Fibroblast of lung (primary cell): ENCODE results near the gene SLC26A8. TPM values are rescaled to one million over a fixed set of nuclear protein-coding genes. Genes with fewer than 3 reads are reported as not detected.

Experiments used
- DNase-seq, 2 donors: peaks; one replicate each; pipeline versions ENCODE4 v3.0.0 to v3.0.0-alpha.2; 2010; ENCODE audit warnings: low read depth in 2 of 2
- H2AFZ ChIP-seq: 2 replicates; pipeline ENCODE4 v1.5.1; 2012; ENCODE audit warnings: low read length, control low read depth, inconsistent platforms
- H3K27ac ChIP-seq: 2 replicates; pipeline ENCODE4 v1.5.1; 2011; ENCODE audit warnings: low read length, control low read depth; ENCODE audit not compliant: insufficient read depth
- H3K27me3 ChIP-seq: 2 replicates; pipeline ENCODE4 v1.5.1; 2011; ENCODE audit warnings: mild to moderate bottlenecking, low read length; ENCODE audit not compliant: control insufficient read depth, insufficient read depth
- H3K36me3 ChIP-seq: 2 replicates; pipeline ENCODE4 v1.5.1; 2011; ENCODE audit warnings: low read length; ENCODE audit not compliant: control insufficient read depth, insufficient read depth
- H3K4me1 ChIP-seq: 2 replicates; pipeline ENCODE4 v1.5.1; 2011; ENCODE audit warnings: low read length; ENCODE audit not compliant: control insufficient read depth, insufficient read depth; ENCODE audit errors: extremely low read depth
- H3K4me2 ChIP-seq: 2 replicates; pipeline ENCODE4 v1.5.1; 2011; ENCODE audit warnings: low read length, control low read depth; ENCODE audit not compliant: insufficient read depth; ENCODE audit errors: extremely low read depth
- H3K4me3 ChIP-seq, 4 experiments: fragments of 200-600 bp in 1 of 4; sonication (generic) in 1 of 4; replicated peaks in 1 of 4; 2 replicates each; pipeline ENCODE4 v1.5.1; 2011 to 2016; ENCODE audit warnings: low read length in 4 of 4, low read depth in 3 of 4, mild to moderate bottlenecking in 3 of 4, control low read depth in 2 of 4, inconsistent platforms in 1 of 4, mixed read lengths in 1 of 4; ENCODE audit not compliant: insufficient read depth in 1 of 4; ENCODE audit errors: control extremely low read depth in 1 of 4
- H3K79me2 ChIP-seq: 2 replicates; pipeline ENCODE4 v1.5.1; 2012; ENCODE audit warnings: mild to moderate bottlenecking, low read length, inconsistent platforms; ENCODE audit not compliant: control insufficient read depth, insufficient read depth
- H3K9ac ChIP-seq: 2 replicates; pipeline ENCODE4 v1.5.1; 2011; ENCODE audit warnings: mild to moderate bottlenecking, low read length, control low read depth; ENCODE audit not compliant: insufficient read depth
- H3K9me3 ChIP-seq: 2 replicates; pipeline ENCODE4 v1.5.1; 2012; ENCODE audit warnings: low read depth, low read length; ENCODE audit not compliant: control insufficient read depth, insufficient read depth
- H4K20me1 ChIP-seq: 2 replicates; pipeline ENCODE4 v1.5.1; 2011; ENCODE audit warnings: low read length; ENCODE audit not compliant: control insufficient read depth, insufficient read depth; ENCODE audit errors: extremely low read depth
- EZH2 ChIP-seq: IDR thresholded peaks from 2 replicates; pipeline ENCODE4 v1.5.1; 2012; ENCODE audit warnings: low read length, control low read depth, mild to moderate bottlenecking; ENCODE audit errors: missing control alignments
- polyA plus RNA-seq, 2 donors: library from polyadenylated mRNA; depleted of rRNA in 1 of 2; stranded (reverse) in 1 of 2; unstranded in 1 of 2; fragments of >200 nt; gene quantifications; 2 replicates each; pipeline ENCODE4 v1.2.1, GENCODE V29; 2011 to 2012; ENCODE audit warnings: missing spikeins in 1 of 2
- total RNA-seq: library from RNA; depleted of rRNA; stranded (reverse); fragments of >200 nt; gene quantifications from 2 replicates; pipeline ENCODE4 v1.2.1, GENCODE V29; 2014
- TF ChIP-seq, protein P1 (sequence below), 2 donors: IDR thresholded peaks in 1 of 2; conservative IDR thresholded peaks in 1 of 2; 1 replicate in 1 of 2; 2 replicates in 1 of 2; pipeline ENCODE4 v1.5.1; 2011 to 2012; ENCODE audit warnings: low read length in 2 of 2, control low read depth in 1 of 2, inconsistent platforms in 1 of 2, low read depth in 1 of 2, mild to moderate bottlenecking in 1 of 2

SLC26A8 gene
- total and polyA plus RNA-seq, 2 donors (not counting 1 experiment from before 2014, with no cell fraction given): not detected

DNA sequence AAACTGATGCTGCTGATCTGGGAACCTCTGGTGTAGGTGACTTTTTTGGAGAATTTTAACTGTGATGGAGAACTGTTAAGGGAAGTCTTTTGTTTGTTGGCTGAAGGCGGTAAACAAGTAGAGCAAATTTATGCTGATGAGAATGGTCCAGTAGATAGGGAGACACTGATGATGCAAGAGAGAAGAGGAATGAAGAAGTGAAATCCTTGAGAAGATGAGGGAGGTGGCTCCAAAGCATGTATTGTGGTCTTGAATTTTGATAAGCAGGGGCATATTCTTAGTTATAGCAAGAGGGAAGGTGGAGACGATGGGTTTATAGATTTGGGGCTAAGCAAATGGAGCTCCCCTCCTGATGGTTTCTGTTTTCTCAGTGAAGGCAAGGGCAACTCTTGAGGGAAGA is 25.1 kb upstream of the SLC26A8 start:
- Histone ChIP-seq H4K20me1 (peaks cover 3% of the 10 kb centered on the region), H3K9me3 (no peaks in the 10 kb centered on the region), H3K4me1 (peaks cover 4% of the 10 kb centered on the region), H3K27me3 (no peaks in the 10 kb centered on the region), H2AFZ (no peak overlapping the region), H3K4me3 (no peak overlapping the region), H3K27ac (no peak overlapping the region), H3K79me2 (peaks cover 64% of the 10 kb centered on the region), H3K36me3 (no peaks in the 10 kb centered on the region), H3K4me2 (no peak overlapping the region), H3K9ac (no peak overlapping the region)
- TF ChIP-seq, protein P1, sequence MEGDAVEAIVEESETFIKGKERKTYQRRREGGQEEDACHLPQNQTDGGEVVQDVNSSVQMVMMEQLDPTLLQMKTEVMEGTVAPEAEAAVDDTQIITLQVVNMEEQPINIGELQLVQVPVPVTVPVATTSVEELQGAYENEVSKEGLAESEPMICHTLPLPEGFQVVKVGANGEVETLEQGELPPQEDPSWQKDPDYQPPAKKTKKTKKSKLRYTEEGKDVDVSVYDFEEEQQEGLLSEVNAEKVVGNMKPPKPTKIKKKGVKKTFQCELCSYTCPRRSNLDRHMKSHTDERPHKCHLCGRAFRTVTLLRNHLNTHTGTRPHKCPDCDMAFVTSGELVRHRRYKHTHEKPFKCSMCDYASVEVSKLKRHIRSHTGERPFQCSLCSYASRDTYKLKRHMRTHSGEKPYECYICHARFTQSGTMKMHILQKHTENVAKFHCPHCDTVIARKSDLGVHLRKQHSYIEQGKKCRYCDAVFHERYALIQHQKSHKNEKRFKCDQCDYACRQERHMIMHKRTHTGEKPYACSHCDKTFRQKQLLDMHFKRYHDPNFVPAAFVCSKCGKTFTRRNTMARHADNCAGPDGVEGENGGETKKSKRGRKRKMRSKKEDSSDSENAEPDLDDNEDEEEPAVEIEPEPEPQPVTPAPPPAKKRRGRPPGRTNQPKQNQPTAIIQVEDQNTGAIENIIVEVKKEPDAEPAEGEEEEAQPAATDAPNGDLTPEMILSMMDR (conservative IDR thresholded peaks at IDR 0.05 in 1 of 2, IDR thresholded peaks at IDR 0.05 in 1 of 2; ENCODE audit: low read depth in 1 of 2, low read length in 2 of 2): no peak
- no peak for TF ChIP-seq EZH2
- no peak for DNase-seq

DNA sequence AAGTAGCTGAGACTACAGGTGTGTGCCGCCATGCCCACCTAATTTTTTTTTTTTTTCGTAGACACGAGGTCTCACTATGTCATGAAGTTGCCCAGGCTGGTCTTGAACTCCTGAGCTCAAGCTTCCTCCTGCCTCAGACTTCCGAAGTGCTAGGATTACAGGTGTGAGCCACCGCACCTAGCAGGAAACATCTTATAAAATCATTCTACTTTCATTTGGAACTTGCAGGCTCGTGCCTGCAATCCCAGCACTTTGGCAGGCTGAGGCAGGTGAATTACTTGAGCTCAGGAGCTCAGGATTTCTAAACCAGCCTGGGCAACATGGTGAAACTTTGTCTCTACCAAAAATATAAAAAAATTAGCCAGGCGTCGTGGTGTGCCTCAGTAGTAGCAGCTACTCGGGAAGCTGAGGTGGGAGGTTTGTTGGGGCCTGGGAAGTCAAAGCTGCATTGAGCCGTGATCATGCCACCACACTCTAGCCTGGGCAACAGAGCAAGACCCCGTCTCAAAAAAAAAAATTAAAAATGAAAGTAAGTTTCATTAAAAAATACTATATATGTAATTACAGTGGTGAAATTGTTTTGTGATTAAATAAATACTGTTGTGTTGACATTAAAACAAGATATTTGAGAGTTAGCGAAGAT is 18.3 kb upstream of the SLC26A8 start:
- Histone ChIP-seq H3K4me1 (peaks cover 2% of the 10 kb centered on the region), H3K27ac (no peak overlapping the region), H3K9me3 (no peaks in the 10 kb centered on the region), H3K4me3 (no peak overlapping the region), H3K4me2 (no peak overlapping the region), H3K9ac (no peak overlapping the region), H3K27me3 (no peaks in the 10 kb centered on the region), H2AFZ (no peak overlapping the region), H3K36me3 (no peaks in the 10 kb centered on the region), H3K79me2 (peaks cover 84% of the 10 kb centered on the region), H4K20me1 (peaks cover 2% of the 10 kb centered on the region)
- TF ChIP-seq EZH2: no peak
- TF ChIP-seq, protein P1 (conservative IDR thresholded peaks at IDR 0.05 in 1 of 2, IDR thresholded peaks at IDR 0.05 in 1 of 2; ENCODE audit: low read depth in 1 of 2, low read length in 2 of 2): no peak
- no peak for DNase-seq

DNA sequence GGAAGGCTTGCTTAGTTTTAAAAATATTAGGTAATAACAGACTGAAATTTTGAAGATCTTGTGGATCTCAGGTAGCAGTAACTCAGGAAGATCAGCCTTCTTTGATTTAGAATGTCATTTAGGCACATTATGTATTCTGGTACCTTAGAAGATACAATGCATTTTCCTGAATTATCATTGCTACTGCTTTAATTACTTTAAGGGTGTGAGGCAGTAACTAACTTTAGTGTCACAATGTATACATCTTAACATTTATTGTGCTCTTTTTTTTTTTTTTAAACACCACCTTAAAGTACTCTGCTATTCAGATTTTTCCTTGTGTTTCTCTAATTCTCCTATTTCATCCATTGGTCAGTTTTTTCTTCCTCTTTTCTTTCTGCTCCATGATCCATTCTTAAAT is 16.5 kb upstream of the SLC26A8 start:
- TF ChIP-seq, protein P1 (conservative IDR thresholded peaks at IDR 0.05 in 1 of 2, IDR thresholded peaks at IDR 0.05 in 1 of 2; ENCODE audit: low read depth in 1 of 2, low read length in 2 of 2): no peak
- no peak for TF ChIP-seq EZH2
- Histone ChIP-seq H4K20me1 (peaks cover 3% of the 10 kb centered on the region), H3K79me2 (peaks cover 85% of the 10 kb centered on the region), H3K9me3 (no peaks in the 10 kb centered on the region), H3K27ac (no peak overlapping the region), H3K4me2 (no peak overlapping the region), H3K4me1 (peaks cover 2% of the 10 kb centered on the region), H3K36me3 (no peaks in the 10 kb centered on the region), H2AFZ (no peak overlapping the region), H3K27me3 (no peaks in the 10 kb centered on the region), H3K4me3 (no peak overlapping the region), H3K9ac (no peak overlapping the region)
- DNase-seq: no peak
